Kidney capillary endothelial cell (primary cell): Measurements from ENCODE around the gene CCL17.
"Not testable (repeated sequence)": the region's sequence is repeated elsewhere in the genome, so short reads cannot be mapped to it uniquely, and the experiment has no call there.

ENCODE experiments used
- DNase-seq: peaks from one replicate; pipeline ENCODE4 v3.0.0-alpha.2; 2018; ENCODE audit warnings: low spot score

Gene CCL17

GRCh38 chr16:57396786-57397185, 7.8 kb upstream of the CCL17 start:
- DNase-seq: no peak

- not testable (repeated sequence) for DNase-seq
These were observed 7.1 kb upstream of the CCL17 start for GRCh38 chr16:57397493-57397892.

- no peak for DNase-seq
These were observed 2.5 kb upstream of the CCL17 start for GRCh38 chr16:57401943-57402640.

GRCh38 chr16:57405097-57405496, 530 bp downstream of the CCL17 start:
- DNase-seq: no peak

DNA sequence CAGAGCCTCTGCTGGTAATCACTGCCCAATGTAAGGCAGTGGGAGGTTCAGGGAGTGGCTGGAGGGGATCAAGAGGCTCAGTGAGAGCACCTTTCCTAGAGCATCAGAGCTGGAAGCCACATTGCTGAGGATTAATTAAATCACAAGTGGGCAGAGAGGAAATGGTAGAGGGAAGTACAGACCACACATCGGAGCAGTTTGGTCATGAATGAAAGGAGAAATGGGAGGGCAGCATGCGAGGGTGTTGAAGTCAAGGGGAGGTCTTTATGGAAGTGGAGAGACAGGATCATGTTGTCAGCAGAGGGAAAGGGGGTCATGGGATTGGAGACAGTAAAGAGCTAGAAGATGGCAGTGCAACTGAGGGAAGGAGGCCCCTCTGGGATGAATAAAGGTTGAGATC, 2.3 kb downstream of the CCL17 start:
- no peak for DNase-seq

GRCh38 chr16:57407521-57408353, 3.2 kb downstream of the CCL17 start:
- DNase-seq: no peak

GRCh38 chr16:57409065-57409464, 4.5 kb downstream of the CCL17 start:
- no peak for DNase-seq

GRCh38 chr16:57409870-57410587, 5.5 kb downstream of the CCL17 start:
- DNase-seq: no peak

- DNase-seq: no peak
These were observed 6.9 kb downstream of the CCL17 start for GRCh38 chr16:57411362-57411976.

DNA sequence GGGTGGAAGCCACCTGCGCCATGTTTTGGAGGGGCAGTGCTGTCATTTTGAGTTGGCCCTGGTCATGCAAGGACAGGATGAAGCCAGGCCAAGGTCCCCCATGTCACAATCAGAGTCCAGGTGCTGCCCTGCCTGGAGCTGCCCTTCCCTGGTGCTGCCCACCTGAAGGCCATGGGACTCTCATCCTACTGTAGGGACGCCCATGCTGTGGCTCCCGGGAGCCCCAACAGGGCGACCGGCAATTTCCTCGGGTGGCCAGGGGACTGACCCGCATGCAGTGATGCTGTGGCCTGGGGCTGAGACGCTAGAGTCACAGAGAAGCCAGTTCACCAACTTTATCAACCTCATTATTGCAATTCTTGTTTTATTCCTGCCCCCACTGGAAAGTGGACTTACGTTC, 8.0 kb downstream of the CCL17 start:
- DNase-seq: no peak

DNA sequence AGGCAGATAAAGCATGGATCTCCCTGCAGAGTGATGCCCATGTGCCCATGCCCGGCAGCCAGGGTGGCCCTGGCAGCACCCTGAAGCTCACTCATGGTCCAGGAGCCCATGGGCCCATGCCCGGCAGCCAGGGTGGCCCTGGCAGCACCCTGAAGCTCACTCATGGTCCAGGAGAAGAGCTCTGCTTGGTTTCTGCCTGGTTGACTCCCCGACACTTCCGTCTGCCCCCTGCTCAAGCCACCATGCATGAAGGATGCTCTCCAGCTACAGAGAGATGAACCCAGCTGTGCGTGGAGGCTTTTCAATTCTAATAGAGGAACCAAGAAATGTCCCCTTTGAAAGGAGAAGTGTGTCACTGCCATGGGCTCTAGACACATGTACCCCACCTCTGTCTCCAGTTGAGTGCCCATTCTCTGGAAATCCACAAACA, 8.7 kb downstream of the CCL17 start:
- no peak for DNase-seq

DNA sequence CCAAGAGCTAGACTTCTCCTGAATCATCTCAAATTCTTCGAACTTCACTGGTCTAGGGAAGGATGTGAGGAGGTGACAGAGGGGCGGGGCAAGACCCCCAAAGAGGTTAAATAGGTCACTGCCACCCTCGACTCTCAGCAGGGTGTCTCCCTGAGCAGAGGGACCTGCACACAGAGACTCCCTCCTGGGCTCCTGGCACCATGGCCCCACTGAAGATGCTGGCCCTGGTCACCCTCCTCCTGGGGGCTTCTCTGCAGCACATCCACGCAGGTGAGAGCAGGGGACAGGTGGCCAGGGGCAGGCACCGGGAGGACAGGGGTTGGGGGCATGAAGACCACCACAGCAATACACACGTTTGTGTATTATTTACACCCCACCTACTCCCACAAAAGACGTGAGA, 9.2 kb downstream of the CCL17 start:
- DNase-seq: no peak

DNA sequence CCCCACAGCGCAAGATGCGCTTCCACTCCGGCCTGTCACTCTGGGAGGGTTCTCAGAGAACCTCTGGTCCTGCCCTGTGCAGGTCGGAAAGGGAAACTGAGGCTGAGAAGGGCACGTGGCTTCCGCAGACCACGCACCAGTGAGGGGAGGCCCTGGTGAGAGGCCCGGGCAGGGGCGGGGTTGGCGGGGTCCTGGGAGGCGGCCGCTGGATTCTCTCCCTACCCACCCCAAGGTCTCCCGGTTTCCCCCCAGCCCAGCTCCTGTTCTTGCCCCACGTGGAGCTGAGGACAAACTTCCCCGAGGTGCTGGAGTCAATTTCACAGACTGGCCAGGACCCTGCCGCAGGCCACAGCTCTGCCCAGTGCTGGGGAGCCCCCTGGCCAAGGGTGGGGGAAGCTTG, 11.5 kb downstream of the CCL17 start:
- no peak for DNase-seq

GRCh38 chr16:57419506-57419905, 14.9 kb downstream of the CCL17 start:
- DNase-seq: no peak

DNA sequence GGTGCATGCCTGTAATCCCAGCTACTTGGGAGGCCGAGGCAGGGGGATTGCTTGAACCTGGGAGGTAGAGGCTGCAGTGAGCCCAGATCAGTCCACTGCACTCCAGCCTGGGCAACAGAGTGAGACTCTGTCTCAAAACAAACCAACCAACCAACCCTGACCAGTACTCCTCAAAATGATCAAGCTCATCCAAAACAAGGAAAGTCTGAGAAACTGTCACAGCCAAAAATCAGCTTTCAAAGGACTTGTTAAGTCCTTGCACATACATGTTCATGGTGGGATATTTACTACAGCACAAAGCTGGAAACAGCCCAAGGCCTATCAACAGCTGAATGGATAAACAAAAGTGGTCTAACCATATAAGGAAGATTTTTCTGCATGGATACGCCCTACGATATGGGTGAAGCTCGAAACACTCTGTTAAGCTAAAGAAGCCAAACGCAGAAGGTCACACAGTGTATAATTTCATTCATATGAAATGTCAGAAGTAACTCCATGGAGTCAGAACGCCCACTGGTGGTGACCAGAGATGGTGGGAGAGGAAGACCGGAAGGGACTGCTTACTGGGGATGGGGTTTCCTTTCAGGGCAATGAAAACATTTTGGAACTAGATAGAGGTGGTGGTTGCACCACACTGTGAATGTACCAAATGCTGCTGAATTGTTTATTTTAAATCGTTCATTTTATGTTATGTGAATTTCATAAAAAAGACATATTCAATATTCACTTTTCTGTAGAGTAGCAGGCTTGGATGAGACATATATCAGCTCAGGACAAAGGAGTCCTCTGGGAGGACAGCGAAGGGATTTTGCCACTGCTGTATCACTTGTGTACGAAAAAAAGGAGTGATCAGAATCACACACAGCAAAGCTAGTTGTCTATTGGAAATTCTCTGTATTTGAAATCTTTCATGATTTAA, 17.7 kb downstream of the CCL17 start:
- no peak for DNase-seq

DNA sequence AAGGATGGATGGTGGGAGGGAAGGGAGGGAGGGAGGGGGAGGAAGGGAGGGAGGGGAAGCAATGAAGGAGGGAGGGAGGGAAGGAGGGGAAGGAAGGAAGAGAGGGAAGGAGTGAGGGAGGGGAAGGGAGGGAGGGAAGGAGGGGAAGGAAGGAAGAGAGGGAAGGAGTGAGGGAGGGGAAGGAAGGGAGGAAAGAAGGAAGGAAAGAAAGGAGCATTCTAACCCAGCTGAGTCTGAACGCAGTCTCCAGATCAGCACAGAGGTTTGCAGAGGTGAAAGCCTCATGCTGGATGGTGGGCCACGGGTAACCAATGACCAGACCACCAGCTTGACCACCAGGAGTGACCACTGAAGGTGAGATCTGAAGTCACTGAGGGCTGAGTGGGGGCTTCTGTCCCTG, 18.6 kb downstream of the CCL17 start:
- DNase-seq: no peak

GRCh38 chr16:57424583-57424982, 20.0 kb downstream of the CCL17 start:
- DNase-seq: no peak

DNA sequence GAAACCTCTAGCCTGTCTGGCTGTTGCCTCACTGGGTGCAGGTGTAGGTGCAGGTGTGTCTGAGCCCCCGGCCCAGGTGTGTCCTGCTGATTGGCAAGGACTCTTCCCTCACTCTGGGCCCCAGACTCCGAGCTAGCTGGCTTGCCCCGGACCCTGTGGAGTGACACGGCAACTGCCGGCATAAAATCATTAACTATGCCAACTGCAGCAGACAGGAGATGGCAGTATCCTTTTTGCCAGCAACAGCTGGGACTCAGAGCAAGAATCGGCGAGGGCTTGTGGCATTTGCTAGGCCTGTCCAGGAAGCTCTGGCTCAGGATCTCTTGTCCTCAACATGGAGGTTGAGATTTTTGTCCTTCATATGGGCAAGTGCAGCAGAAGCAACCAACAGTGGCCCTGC, 21.8 kb downstream of the CCL17 start:
- DNase-seq: no peak

DNA sequence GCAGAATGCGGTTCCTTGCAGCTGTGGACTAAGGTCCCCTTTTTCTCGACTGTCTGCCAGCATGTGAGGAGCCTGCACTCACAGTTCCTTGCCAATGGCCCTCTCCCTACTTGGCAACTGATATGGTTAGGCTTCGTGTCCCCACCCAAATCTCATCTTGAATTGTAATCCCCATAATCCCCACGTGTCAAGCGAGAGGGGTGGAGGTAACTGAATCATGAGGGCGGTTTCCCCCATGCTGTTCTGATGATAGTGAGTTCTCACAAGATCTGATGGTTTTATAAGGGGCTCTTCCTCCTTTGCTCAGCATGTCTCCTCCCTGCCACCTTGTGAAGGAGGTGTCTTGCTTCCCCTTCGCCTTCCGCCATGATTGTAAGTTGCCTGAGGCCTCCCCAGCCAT, 22.7 kb downstream of the CCL17 start:
- DNase-seq: no peak

GRCh38 chr16:57427824-57428223, 23.3 kb downstream of the CCL17 start:
- DNase-seq: no peak

DNA sequence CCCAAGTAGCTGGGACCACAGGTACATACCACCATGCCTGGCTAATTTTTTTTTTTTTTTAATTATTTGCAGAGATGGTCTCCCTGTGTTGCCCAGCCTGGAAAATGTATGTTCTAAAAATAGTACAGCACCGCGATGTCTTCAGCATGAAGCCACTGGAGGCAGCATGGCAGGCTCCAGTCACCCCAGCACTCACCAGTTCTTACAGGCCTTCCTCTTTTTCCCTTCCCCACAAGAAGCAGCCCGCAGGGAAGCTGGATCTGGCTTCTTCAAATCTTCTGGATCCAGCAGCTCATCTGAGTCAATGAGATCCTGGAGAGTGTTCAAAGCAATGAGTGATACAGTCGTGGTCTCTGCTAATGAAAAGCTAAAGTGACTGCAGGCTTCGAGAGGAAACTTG, 26.4 kb downstream of the CCL17 start:
- no peak for DNase-seq
